ENCODE measurements around the gene IRF2BP2. TPM values are rescaled to one million over a fixed set of nuclear protein-coding genes. Genes with fewer than 3 reads are reported as not detected.
A peak's percentile ranks its signal among the peaks of the same experiment; 100 is the strongest.

The IRF2BP2 gene
- total RNA-seq, 6 donors from 2014 or later, result 83.8 to 157 (median 116) TPM

- peak overlapping the region; percentile 28 to 78 (median 68) for H3K4me3 ChIP-seq
- no peaks in the 10 kb centered on the region for H3K27me3 ChIP-seq
- no peaks in the 10 kb centered on the region for H3K9me3 ChIP-seq
- no peak for ATAC-seq (ENCODE audit: low FRiP score in 2 of 2)
- H3K36me3 ChIP-seq, result peaks cover 0 to 25% (median 6%) of the 10 kb centered on the region in 4 donors
- 1 to 2% methylated on average over 6 of the region's 6 CpGs for WGBS, 2 donors
- TF ChIP-seq POLR2AphosphoS5 (IDR thresholded peaks at IDR 0.05), result peak in 1 of 2 donors; percentile 17
- peak in 1 of 4 donors; percentile 42 for TF ChIP-seq POLR2A (IDR thresholded peaks at IDR 0.05)
- no peak for TF ChIP-seq EP300 (IDR thresholded peaks at IDR 0.05)
- peak overlapping the region; percentile 99 to 100 (median 99) for H3K27ac ChIP-seq
- no peak for DNase-seq
- H3K4me1 ChIP-seq, result peaks cover 62 to 86% (median 66%) of the 10 kb centered on the region in 4 donors
Observed at GRCh38 chr1:234603221-234604204, 6.5 kb downstream of the IRF2BP2 start.

GRCh38 chr1:234602334-234603220, 7.4 kb downstream of the IRF2BP2 start:
- TF ChIP-seq EP300 (IDR thresholded peaks at IDR 0.05) (peak in 2 of 4 donors; percentile 66 to 74), CTCF (IDR thresholded peaks at IDR 0.05) (no peak), POLR2AphosphoS5 (IDR thresholded peaks at IDR 0.05) (peak; percentile 68 to 86), POLR2A (IDR thresholded peaks at IDR 0.05) (peak in 3 of 4 donors; percentile 37 to 73 (median 43))
- Histone ChIP-seq H3K27ac (peak overlapping the region; percentile 99 to 100 (median 99)), H3K9me3 (no peaks in the 10 kb centered on the region), H3K4me3 (peak overlapping the region in 2 of 4 donors; percentile 5 to 78), H3K27me3 (no peaks in the 10 kb centered on the region), H3K36me3 (peaks cover 0 to 23% (median 5%) of the 10 kb centered on the region in 4 donors), H3K4me1 (peaks cover 62 to 90% (median 71%) of the 10 kb centered on the region in 4 donors)
- DNase-seq (peak in 1 of 2 donors; percentile 68), ATAC-seq (ENCODE audit: low FRiP score in 2 of 2) (peak; percentile 59 to 61)
- WGBS, 2 donors, result 30 to 35% methylated on average over 7 of the region's 7 CpGs

DNA sequence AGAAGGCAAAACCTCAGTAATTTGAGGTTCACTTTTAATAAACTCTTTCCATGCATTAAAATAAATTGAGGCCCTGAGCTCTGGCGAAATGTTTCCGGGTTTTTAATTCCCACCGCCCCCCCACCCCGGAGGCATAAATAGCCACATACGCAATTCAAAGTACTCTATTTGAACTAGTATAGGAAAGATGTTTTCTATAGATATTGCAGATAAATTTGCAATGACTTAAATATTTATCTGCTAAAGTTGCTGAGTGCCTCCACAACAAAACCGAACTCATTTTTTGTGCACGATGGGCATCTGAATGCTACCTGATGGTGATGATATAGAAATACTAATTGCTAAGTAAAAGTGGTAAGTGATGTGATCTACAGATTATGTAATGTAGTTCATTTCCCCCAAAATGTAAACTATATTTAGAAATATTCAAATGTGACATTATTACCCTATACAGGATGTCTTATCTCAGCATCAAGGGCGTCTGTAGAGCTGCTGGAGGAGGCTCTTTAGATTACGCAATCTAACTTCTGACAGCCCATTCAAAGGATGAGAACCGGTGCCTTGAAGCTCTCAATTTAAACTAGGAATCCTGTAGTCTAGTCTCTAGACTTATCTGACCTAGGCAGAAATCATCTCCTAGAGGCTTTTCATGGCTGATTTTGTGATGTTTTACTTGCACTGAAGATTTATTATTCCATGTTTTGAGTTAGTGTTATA, 8.5 kb downstream of the IRF2BP2 start:
- ATAC-seq (ENCODE audit: low FRiP score in 2 of 2), result peak in 1 of 2 donors; percentile 20
- H3K36me3 ChIP-seq, result peaks cover 0 to 12% (median 0%) of the 10 kb centered on the region in 4 donors
- H3K27ac ChIP-seq, result peak overlapping the region; percentile 99 to 100 (median 99)
- peak overlapping the region in 1 of 4 donors; percentile 1 for H3K4me3 ChIP-seq
- TF ChIP-seq POLR2AphosphoS5 (IDR thresholded peaks at IDR 0.05), result peak in 1 of 2 donors; percentile 43
- TF ChIP-seq CTCF (IDR thresholded peaks at IDR 0.05), result no peak
- no peak for TF ChIP-seq EP300 (IDR thresholded peaks at IDR 0.05)
- TF ChIP-seq POLR2A (IDR thresholded peaks at IDR 0.05), result no peak
- DNase-seq, result peak in 1 of 2 donors; percentile 50
- H3K9me3 ChIP-seq, result no peaks in the 10 kb centered on the region
- H3K27me3 ChIP-seq, result no peaks in the 10 kb centered on the region
- WGBS, 2 donors, result 13 to 23% methylated on average over 10 of the region's 10 CpGs
- peaks cover 57 to 81% (median 64%) of the 10 kb centered on the region in 4 donors for H3K4me1 ChIP-seq

- H3K36me3 ChIP-seq, result peaks cover 0 to 5% (median 0%) of the 10 kb centered on the region in 4 donors
- H3K9me3 ChIP-seq, result no peaks in the 10 kb centered on the region
- DNase-seq, result no peak
- no peaks in the 10 kb centered on the region for H3K27me3 ChIP-seq
- no peak for ATAC-seq (ENCODE audit: low FRiP score in 2 of 2)
- peak overlapping the region; percentile 98 to 100 (median 99) for H3K27ac ChIP-seq
- no peak for TF ChIP-seq CTCF (IDR thresholded peaks at IDR 0.05)
- no peak for TF ChIP-seq POLR2AphosphoS5 (IDR thresholded peaks at IDR 0.05)
- no peak for TF ChIP-seq EP300 (IDR thresholded peaks at IDR 0.05)
- TF ChIP-seq POLR2A (IDR thresholded peaks at IDR 0.05), result no peak
- 4 to 7% methylated on average over 11 of the region's 11 CpGs for WGBS, 2 donors
- H3K4me1 ChIP-seq, result peaks cover 57 to 75% (median 63%) of the 10 kb centered on the region in 4 donors
- peak overlapping the region in 3 of 4 donors; percentile 48 to 56 (median 56) for H3K4me3 ChIP-seq
Observed at GRCh38 chr1:234600418-234601281, 9.3 kb downstream of the IRF2BP2 start.
